CD4-positive, alpha-beta T cell treated with Interleukin-4 for 1 hour (primary cell): ENCODE data around the gene SLC66A1.

Experiments
- DNase-seq, 2 donors: peaks; one replicate each; pipeline ENCODE4 v3.0.0-alpha.2; 2020 to 2022

Gene SLC66A1

DNA sequence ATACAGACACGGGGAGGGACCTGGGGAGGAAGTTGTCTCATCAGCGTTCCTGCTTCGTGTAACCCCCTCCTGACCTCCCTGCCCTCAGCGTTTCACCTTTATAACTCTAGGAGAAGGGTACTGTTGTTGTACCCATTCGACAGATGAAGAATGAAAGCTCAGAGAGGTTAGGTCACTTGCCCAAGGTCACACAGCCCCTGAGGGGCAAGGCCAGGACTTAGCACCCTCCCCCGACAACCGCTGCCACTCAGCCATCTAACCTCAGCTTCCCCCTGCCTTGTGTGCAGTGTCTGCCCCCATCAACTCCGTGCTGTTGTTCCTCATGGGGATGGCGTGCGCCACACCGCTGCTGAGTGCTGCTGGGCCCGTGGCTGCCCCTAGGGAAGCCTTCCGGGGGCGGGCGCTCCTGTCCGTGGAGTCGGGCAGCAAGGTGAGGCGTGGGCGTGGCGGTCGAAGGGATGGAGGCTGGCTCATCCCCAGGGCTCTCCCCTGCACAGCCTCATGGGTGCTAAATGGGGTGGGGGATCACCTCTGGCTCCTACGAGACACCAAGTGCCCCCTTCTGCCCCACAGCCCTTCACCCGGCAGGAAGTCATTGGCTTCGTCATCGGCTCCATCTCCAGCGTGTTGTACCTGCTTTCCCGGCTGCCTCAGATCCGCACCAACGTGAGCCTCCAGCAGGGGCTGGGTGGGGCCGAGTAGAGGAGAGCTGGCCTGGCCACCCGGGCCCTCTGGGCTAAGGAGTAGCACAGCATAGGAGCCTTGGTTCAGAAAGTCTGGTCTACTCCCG is 14.0 kb downstream of the SLC66A1 start:
- no peak for DNase-seq

DNA sequence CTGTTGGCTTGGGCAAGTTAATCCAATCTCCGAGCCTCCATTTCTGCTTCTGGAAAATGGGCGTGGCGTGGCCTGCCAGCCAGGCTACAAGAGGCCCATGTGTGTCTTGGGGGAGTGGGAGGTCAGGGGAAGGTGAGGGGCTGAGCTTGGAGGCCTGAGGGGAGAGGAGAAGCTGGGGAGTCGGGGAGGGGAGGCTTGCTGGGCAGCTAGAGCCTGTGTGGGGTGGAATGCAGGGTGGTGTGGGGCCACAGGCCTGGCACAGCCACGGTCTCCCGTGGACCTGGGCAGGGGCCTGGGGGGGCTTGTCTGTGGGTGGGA is 14.6 kb downstream of the SLC66A1 start:
- DNase-seq, result no peak

DNA sequence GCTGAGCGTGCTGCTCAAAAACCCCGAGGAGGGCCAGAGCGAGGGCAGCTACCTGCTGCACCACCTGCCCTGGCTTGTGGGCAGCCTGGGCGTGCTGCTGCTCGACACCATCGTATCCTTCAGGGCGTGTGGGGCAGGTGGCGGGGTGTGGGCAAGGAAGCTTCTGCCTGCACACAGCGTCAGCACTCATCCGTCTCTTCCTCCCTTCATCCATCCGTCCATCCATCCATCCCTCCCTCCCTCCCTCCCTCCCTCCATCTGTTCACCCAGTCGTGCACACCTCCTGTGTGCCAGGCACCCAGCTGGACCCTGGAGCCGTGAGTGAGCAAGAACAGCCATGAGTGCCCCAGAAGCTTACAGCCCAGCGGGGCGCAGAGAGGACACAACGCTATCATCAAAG is 15.2 kb downstream of the SLC66A1 start:
- DNase-seq, result no peak

- DNase-seq, result no peak
Measured at GRCh38 chr1:19327736-19328135, 15.6 kb downstream of the SLC66A1 start.

- DNase-seq, result no peak
Measured at GRCh38 chr1:19328486-19328885, 16.4 kb downstream of the SLC66A1 start.

DNA sequence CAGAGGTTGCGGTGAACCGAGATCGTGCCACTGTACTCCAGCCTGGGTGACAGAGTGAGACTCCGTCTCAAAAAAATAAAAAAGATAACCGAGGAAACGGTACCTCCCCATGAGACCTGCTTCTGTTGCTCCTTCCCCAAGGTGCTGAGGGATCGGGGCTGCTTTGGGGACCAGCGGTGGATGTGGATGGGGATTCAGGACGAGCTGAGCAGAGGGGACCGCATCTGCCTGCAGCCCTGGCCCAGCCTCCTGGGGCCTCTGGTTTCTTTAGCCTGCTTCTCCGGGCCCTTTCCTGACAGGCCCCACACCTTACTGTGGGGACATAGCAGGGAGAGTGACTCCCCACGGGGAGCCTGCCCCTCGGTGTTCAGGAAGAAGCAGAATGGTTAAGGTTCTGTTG is 17.1 kb downstream of the SLC66A1 start:
- no peak for DNase-seq

DNA sequence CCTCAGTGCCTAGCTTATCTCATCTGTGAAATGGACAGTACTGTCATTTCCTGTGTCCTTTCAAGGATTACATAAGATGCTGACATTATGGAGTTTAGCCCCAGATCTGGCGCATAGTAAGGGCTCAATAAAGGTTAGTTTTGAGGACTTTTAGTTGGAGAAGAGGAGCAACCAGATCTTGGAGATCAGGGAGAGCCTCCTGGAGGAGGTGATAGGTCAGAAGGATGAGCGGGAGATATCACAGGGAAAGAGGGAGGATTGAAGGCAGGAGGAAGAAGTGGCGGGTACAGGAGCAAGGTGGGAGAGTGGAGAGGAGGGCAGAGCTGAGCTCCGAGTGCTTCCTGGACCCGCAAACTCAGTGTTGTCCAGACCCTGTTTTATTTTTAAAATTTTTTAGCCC is 17.5 kb downstream of the SLC66A1 start:
- DNase-seq, result no peak

DNA sequence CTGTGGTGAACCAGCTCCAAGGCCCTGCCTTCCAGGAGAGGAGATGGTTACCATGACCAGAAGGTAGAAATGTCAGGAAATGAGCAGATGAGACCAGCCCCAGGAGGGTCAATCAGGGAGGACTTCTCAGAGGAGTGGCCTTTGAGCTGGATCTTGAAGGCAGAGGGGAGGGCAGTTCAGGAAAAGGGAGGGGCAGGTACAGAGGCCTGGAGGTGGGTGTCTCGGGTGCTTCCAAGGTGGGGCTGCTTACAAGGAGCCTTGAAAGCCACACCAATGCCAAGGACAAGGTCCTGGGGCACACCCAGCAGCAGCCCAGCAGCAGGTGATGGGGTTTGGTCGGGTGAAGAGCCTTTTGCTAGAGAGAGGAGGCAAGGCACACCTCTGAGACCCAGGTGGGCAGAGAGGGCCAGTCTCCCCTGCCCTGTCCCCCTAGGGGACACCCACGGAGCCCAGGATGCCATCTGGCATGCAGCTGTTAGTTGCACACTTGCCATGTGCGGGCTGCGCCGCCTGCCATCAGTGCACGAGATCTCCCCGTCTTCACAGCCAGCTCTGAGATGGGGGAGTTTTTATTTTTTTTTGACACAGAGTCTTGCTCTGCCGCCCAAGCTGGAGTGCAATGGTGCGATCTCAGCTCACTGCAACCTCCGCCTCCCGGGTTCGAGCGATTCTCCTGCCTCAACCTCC is 18.5 kb downstream of the SLC66A1 start:
- no peak for DNase-seq

DNA sequence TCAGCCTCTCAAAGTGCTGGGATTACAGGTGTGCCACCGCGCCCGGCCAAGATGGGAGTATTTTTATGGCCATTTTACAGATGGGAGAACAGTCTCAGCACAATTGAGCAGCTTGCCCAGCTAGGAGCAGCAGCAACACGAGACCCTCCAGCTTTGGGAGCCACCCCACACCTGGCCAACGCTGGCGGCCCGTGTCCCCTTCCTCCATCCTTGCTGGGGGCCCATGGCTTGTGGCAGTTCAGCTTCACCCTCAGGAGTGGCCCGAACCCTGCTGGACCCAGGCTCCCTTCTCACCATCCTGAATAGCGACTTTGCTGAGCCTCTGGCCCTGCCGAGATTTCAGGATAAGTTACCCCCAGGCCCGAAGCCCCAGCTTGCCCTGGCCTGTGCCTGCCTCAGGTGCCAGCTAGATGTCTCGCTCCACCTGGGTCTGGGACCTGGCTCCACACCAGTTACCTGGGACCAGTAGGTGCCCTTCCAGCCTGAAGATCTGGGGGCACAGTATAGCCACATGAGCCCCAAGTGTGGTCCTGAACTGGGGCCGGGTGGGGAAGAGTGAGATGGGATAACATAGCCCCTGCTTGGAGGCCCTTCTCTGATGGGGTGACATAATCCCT is 19.2 kb downstream of the SLC66A1 start:
- DNase-seq, result no peak

- DNase-seq, result no peak
Measured at GRCh38 chr1:19332832-19333231, 20.7 kb downstream of the SLC66A1 start.

GRCh38 chr1:19333587-19334354 is 21.6 kb downstream of the SLC66A1 start:
- no peak for DNase-seq

DNA sequence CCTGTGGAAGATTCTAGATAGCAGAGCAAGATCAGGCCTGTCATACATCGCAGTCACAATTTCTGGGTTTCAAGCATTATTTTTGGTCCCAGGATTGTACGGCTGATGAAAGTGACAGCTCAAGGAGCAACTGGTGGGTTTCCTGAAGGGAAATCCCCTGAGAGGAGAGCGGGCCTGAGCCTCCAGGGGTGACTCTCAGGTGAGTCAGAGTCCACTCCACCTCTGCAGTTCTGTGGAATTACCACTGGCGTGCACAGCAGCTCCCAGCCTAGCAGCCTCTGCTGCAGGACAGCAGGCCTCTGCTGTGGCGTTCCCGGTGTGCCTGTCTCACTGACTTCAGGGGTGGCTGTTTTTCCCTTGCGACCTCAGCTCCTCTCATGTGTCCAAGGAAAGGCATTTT is 24.4 kb downstream of the SLC66A1 start:
- DNase-seq, result no peak

GRCh38 chr1:19337289-19337688 is 25.2 kb downstream of the SLC66A1 start:
- DNase-seq, result no peak

- no peak for DNase-seq
Measured at GRCh38 chr1:19338323-19338762, 26.2 kb downstream of the SLC66A1 start.

DNA sequence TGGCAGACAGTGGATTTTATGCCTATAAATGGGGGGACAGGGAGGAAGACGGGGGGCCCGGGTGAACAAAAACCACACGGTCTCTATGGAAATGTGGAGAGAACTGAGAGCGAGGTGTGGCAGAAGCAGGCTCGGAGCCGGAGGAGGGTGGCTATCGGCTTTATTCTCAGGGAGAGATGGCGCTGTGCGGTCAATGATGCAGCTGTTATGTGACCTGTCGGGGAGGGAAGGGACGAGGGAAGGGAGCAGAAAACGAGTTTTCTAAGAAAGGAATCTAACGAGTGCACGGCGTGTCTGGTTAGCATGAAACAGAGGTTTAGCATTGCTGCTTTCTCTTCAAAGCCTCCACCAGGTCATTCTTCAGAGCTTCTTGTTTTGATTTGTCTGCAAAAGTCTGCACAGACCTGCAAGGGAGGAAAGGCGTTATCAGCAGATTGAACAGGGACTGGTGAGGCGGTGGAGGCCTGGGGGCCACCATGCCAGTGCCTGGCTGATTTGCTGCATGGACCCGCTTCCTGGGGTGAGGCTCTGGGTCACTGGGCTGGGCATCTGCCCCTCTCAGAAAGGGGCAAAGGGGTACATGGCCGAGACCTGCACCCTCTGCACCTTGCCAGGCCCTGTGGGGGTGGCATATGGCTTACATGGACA is 27.2 kb downstream of the SLC66A1 start:
- DNase-seq, result no peak

DNA sequence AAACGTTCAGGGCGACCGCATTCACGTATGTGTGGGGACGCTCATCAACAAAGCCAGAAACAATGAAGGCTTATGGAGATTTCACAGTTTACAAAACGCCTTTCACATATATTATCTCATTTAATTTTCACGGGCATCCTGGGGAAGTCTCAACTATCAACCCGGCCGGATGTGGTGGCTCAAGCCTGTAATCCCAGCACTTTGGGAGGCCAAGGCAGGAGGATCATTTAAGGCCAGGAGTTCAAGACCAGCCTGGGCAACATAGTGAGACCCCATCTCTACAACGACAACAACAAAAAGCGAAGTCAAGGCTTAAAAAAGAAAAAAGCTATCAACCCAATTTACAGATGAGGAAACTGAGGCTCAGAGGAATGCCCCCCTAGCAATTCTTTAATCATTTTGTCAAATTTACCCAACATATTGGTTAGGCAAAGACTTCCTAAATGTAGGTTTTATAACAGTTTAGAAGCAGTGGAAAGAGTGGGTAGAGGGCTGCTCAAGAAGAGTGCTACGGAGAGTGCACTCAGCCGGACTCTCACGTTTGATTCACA is 28.3 kb downstream of the SLC66A1 start:
- DNase-seq, result no peak

GRCh38 chr1:19341201-19342061 is 29.3 kb downstream of the SLC66A1 start:
- peak; percentile 70 to 74 for DNase-seq

- DNase-seq, result no peak
Measured at GRCh38 chr1:19342062-19342750, 30.1 kb downstream of the SLC66A1 start.

DNA sequence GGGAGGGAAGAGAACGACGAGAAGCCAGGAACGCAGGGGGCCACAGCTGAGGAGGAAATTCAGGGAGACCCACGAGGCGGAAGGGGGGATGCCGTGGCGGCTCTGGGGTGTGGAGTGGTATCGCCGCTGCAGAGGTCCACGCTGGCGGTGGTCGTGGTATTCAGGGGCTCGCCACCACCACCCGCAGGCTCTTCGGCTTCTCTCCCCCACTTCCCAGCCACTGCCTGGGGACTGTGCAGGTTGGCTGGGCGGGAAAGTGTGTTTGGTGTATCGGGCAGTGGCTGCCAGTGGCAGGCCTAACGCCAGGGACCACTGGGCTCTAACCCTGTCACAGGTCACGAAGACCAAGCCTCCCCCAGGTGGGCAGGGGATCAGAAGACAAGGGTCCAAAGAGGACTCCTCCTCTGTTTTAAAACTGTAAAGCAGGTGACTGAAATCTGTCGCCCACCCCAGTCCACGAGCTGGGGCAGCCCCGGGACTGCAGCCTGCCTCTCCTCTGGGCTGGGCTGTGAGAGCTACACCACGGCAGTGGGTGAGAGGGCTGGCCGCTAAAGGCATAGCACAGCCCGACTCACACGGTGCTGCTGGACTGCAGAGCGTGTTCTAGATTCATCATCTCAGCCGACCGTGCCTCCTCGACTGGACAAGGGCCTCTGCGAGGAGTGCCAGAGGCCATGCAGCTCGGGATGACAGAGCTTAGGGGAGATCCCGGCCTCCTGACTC is 30.9 kb downstream of the SLC66A1 start:
- DNase-seq, result no peak
